RWPE2 (cell line): ENCODE data around the gene MCC.

ENCODE experiments used
- ATAC-seq: fragments of 200-7000 bp; cut with Tn5 transposase; 3 replicates; pipeline ENCODE4 v1.9.1; 2021; ENCODE audit warnings: low read depth
- DNase-seq: peaks from one replicate; pipeline ENCODE4 v3.0.0-alpha.2; 2020; ENCODE audit warnings: low spot score
- H3K27ac ChIP-seq: fragments of 450-650 bp; 2 replicates; pipeline ENCODE4 v1.5.1; 2017; ENCODE audit warnings: mild to moderate bottlenecking; ENCODE audit not compliant: poor library complexity, severe bottlenecking
- H3K27me3 ChIP-seq: fragments of 250-450 bp; sonication (Bioruptor Pico); 2 replicates; pipeline ENCODE4 v1.5.1; 2021; ENCODE audit warnings: mild to moderate bottlenecking, moderate library complexity; ENCODE audit not compliant: insufficient read depth, poor library complexity, severe bottlenecking
- H3K36me3 ChIP-seq: fragments of 250-450 bp; sonication (Bioruptor Pico); 2 replicates; pipeline ENCODE4 v1.5.1; 2020; ENCODE audit warnings: low read depth, mild to moderate bottlenecking, moderate library complexity
- H3K4me1 ChIP-seq: fragments of 250-450 bp; sonication (Bioruptor Pico); 2 replicates; pipeline ENCODE4 v1.5.1; 2021; ENCODE audit warnings: mild to moderate bottlenecking, moderate library complexity; ENCODE audit not compliant: insufficient read depth, poor library complexity, severe bottlenecking
- H3K4me3 ChIP-seq: fragments of 250-450 bp; sonication (Bioruptor Pico); 2 replicates; pipeline ENCODE4 v1.5.1; 2021; ENCODE audit warnings: mild to moderate bottlenecking, moderate library complexity; ENCODE audit not compliant: severe bottlenecking
- H3K9me3 ChIP-seq: fragments of 250-450 bp; sonication (Bioruptor Pico); 2 replicates; pipeline ENCODE4 v1.5.1; 2021; ENCODE audit warnings: mild to moderate bottlenecking, moderate library complexity; ENCODE audit not compliant: severe bottlenecking
- TF ChIP-seq, protein P1 (sequence below): fragments of 450-650 bp; IDR thresholded peaks from one replicate; pipeline ENCODE4 v1.5.1; 2017; ENCODE audit warnings: mild to moderate bottlenecking, moderate library complexity; ENCODE audit not compliant: poor library complexity, severe bottlenecking

MCC gene

GRCh38 chr5:113450929-113451328 is 37.3 kb downstream of the MCC start:
- no peak for DNase-seq
- TF ChIP-seq, protein P1, sequence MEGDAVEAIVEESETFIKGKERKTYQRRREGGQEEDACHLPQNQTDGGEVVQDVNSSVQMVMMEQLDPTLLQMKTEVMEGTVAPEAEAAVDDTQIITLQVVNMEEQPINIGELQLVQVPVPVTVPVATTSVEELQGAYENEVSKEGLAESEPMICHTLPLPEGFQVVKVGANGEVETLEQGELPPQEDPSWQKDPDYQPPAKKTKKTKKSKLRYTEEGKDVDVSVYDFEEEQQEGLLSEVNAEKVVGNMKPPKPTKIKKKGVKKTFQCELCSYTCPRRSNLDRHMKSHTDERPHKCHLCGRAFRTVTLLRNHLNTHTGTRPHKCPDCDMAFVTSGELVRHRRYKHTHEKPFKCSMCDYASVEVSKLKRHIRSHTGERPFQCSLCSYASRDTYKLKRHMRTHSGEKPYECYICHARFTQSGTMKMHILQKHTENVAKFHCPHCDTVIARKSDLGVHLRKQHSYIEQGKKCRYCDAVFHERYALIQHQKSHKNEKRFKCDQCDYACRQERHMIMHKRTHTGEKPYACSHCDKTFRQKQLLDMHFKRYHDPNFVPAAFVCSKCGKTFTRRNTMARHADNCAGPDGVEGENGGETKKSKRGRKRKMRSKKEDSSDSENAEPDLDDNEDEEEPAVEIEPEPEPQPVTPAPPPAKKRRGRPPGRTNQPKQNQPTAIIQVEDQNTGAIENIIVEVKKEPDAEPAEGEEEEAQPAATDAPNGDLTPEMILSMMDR, result no peak
- Histone ChIP-seq H3K4me3 (no peak overlapping the region), H3K36me3 (no peaks in the 10 kb centered on the region), H3K4me1 (no peaks in the 10 kb centered on the region), H3K9me3 (no peaks in the 10 kb centered on the region), H3K27ac (no peak overlapping the region), H3K27me3 (no peaks in the 10 kb centered on the region)
- no peak for ATAC-seq

DNA sequence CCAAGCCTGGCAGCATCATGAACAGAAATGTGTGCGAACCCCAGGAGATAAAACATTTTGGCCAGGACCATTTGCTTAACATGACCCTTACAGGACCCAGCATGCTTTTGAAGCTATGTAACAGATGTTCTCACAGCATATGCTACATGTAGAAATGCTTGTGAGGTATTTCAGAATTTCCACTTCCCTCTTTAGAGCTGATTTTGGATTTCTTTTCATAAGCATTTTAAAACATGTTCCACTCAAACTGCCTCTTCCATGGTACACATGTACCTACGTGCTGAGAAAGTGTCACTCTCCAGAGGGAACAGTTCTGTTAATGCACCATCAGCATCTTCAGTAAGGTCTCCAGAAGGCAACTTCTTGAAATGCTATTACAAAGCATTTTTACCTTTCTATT is 37.8 kb downstream of the MCC start:
- TF ChIP-seq, protein P1, result no peak
- Histone ChIP-seq H3K36me3 (no peaks in the 10 kb centered on the region), H3K4me3 (no peak overlapping the region), H3K27ac (no peak overlapping the region), H3K9me3 (peaks cover 3% of the 10 kb centered on the region), H3K27me3 (no peaks in the 10 kb centered on the region), H3K4me1 (no peaks in the 10 kb centered on the region)
- ATAC-seq, result no peak
- DNase-seq, result no peak

GRCh38 chr5:113448252-113448651 is 40.0 kb downstream of the MCC start:
- TF ChIP-seq, protein P1, result no peak
- Histone ChIP-seq H3K4me3 (no peak overlapping the region), H3K9me3 (peaks cover 4% of the 10 kb centered on the region), H3K27ac (no peak overlapping the region), H3K4me1 (no peaks in the 10 kb centered on the region), H3K36me3 (no peaks in the 10 kb centered on the region), H3K27me3 (no peaks in the 10 kb centered on the region)
- ATAC-seq, result no peak
- DNase-seq, result no peak

DNA sequence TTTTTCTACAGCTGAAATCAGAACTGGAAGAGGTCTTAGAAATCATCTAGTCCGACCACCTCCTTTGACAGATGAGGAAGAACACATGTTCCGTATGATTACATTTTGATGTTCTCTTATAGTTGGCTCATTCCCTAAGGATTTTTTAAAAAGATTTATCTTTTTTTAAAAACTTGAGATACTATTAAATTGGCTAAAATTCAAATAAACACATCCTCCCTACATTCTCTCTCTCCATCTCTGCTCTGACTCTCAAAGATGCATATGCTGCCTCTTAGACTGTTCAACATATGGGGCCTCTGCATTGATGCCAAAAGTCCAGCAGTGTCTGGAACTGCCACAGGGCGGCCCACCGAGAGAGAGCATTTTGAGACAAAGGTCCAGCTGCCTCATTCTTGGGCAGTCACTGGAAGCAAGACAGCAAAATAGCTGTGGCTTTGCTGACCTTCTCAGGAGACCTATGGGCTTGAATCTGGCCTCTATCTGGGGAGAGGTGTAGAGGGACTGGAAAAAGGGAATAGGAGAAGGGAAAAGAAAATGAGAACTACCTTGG is 40.7 kb downstream of the MCC start:
- TF ChIP-seq, protein P1, result peak; percentile 18
- H3K27me3 ChIP-seq, result no peaks in the 10 kb centered on the region

GRCh38 chr5:113446358-113446927 is 41.8 kb downstream of the MCC start:
- H3K4me3 ChIP-seq, result no peak overlapping the region
- TF ChIP-seq, protein P1, result no peak
- no peaks in the 10 kb centered on the region for H3K36me3 ChIP-seq
- ATAC-seq, result no peak
- no peak overlapping the region for H3K27ac ChIP-seq
- no peaks in the 10 kb centered on the region for H3K4me1 ChIP-seq
- DNase-seq, result no peak
- peaks cover 4% of the 10 kb centered on the region for H3K9me3 ChIP-seq
- H3K27me3 ChIP-seq, result no peaks in the 10 kb centered on the region

More for the DNA sequence above, 40.7 kb downstream of the MCC start:
- H3K4me3 ChIP-seq, result no peak overlapping the region
- no peak for DNase-seq
- H3K27ac ChIP-seq, result no peak overlapping the region
- H3K9me3 ChIP-seq, result peaks cover 4% of the 10 kb centered on the region
- no peaks in the 10 kb centered on the region for H3K36me3 ChIP-seq
- ATAC-seq, result peak; percentile 61
- H3K4me1 ChIP-seq, result no peaks in the 10 kb centered on the region
